BLaER1 treated with 17β-estradiol and CSF1 and Interleukin-3, amounts not matched to agents 10 nM and 100 nM (cell line): ENCODE data around the gene NCOA3.
"Not testable (repeated sequence)": the region's sequence is repeated elsewhere in the genome, so short reads cannot be mapped to it uniquely, and the experiment has no call there.

ENCODE experiments used
- H3K27ac ChIP-seq, 11 experiments: shearing (Covaris generic); formaldehyde crosslinking; 2 replicates each; pipeline ENCODE4 v1.8.1; 2022
- H3K27me3 ChIP-seq, 11 experiments: shearing (Covaris generic); formaldehyde crosslinking; 2 replicates each; pipeline ENCODE4 v1.8.1; 2022
- H3K36me3 ChIP-seq, 11 experiments: shearing (Covaris generic); formaldehyde crosslinking; 2 replicates each; pipeline ENCODE4 v1.8.1; 2022
- H3K4me1 ChIP-seq, 10 experiments: shearing (Covaris generic); formaldehyde crosslinking; 2 replicates each; pipeline ENCODE4 v1.8.1; 2022
- H3K4me2 ChIP-seq, 11 experiments: shearing (Covaris generic); formaldehyde crosslinking; 2 replicates each; pipeline ENCODE4 v1.8.1; 2022
- H3K4me3 ChIP-seq, 10 experiments: shearing (Covaris generic); formaldehyde crosslinking; 2 replicates each; pipeline ENCODE4 v1.8.1; 2022
- H3K9ac ChIP-seq, 11 experiments: shearing (Covaris generic); formaldehyde crosslinking; 2 replicates each; pipeline ENCODE4 v1.8.1; 2022
- H3K9me3 ChIP-seq, 11 experiments: shearing (Covaris generic); formaldehyde crosslinking; replicated peaks in 1 of 11; 2 replicates each; pipeline ENCODE4 v1.8.1; 2022
- H4K20me1 ChIP-seq, 11 experiments: shearing (Covaris generic); formaldehyde crosslinking; 2 replicates each; pipeline ENCODE4 v1.8.1; 2022
- Cebpa-rat ChIP-seq, 11 experiments: shearing (Covaris generic); IDR thresholded peaks; 2 replicates each; pipeline ENCODE4 v1.8.1; 2022

NCOA3 gene

GRCh38 chr20:47546184-47547033 lies 44.7 kb downstream of the NCOA3 start:
- peaks cover 0 to 11% (median 7%) of the 10 kb centered on the region in 11 experiments; a peak in 9 of 22 replicates for H3K9me3 ChIP-seq
- H3K4me2 ChIP-seq: peak overlapping the region in 1 of 11 experiments; percentile 55; a peak in 1 of 22 replicates
- H3K36me3 ChIP-seq: peaks cover 3 to 44% (median 17%) of the 10 kb centered on the region in 11 experiments; a peak in 18 of 22 replicates
- no peak overlapping the region for H3K9ac ChIP-seq
- H4K20me1 ChIP-seq: peaks cover 25 to 100% (median 93%) of the 10 kb centered on the region in 11 experiments
- peaks cover 44 to 51% (median 46%) of the 10 kb centered on the region in 10 experiments for H3K4me1 ChIP-seq
- no peak overlapping the region for H3K4me3 ChIP-seq
- no peak overlapping the region for H3K27ac ChIP-seq
- no peaks in the 10 kb centered on the region for H3K27me3 ChIP-seq
- TF ChIP-seq Cebpa-rat (IDR thresholded peaks at IDR 0.05): no peak

GRCh38 chr20:47547034-47547387 lies 45.3 kb downstream of the NCOA3 start:
- Histone ChIP-seq H3K9ac (no peak overlapping the region), H3K27ac (no peak overlapping the region), H3K4me1 (peaks cover 38 to 45% (median 40%) of the 10 kb centered on the region in 10 experiments), H3K27me3 (no peaks in the 10 kb centered on the region), H3K4me2 (no peak overlapping the region), H3K36me3 (peaks cover 3 to 45% (median 17%) of the 10 kb centered on the region in 11 experiments; a peak in 18 of 22 replicates), H3K9me3 (peaks cover 0 to 11% (median 7%) of the 10 kb centered on the region in 11 experiments; a peak in 9 of 22 replicates), H4K20me1 (peaks cover 25 to 100% (median 93%) of the 10 kb centered on the region in 11 experiments), H3K4me3 (no peak overlapping the region)
- TF ChIP-seq Cebpa-rat (IDR thresholded peaks at IDR 0.05): no peak

GRCh38 chr20:47549671-47550070 lies 48.0 kb downstream of the NCOA3 start:
- no peak overlapping the region for H3K27ac ChIP-seq
- no peak for TF ChIP-seq Cebpa-rat (IDR thresholded peaks at IDR 0.05)

GRCh38 chr20:47551222-47551621 lies 49.5 kb downstream of the NCOA3 start:
- TF ChIP-seq Cebpa-rat (IDR thresholded peaks at IDR 0.05): no peak
- H3K4me1 ChIP-seq: peaks cover 0 to 7% (median 2%) of the 10 kb centered on the region in 10 experiments; a peak in 3 of 20 replicates
- H3K27ac ChIP-seq: no peak overlapping the region
- no peak overlapping the region for H3K9ac ChIP-seq
- no peak overlapping the region for H3K4me2 ChIP-seq
- H3K36me3 ChIP-seq: peaks cover 7 to 41% (median 15%) of the 10 kb centered on the region in 11 experiments; a peak in 19 of 22 replicates
- H3K9me3 ChIP-seq: peaks cover 0 to 9% (median 5%) of the 10 kb centered on the region in 11 experiments; a peak in 13 of 22 replicates
- no peaks in the 10 kb centered on the region for H3K27me3 ChIP-seq
- no peak overlapping the region for H3K4me3 ChIP-seq
- H4K20me1 ChIP-seq: peaks cover 4 to 84% (median 65%) of the 10 kb centered on the region in 11 experiments; a peak in 21 of 22 replicates

More at GRCh38 chr20:47549671-47550070, 48.0 kb downstream of the NCOA3 start:
- Histone ChIP-seq H3K4me3 (no peak overlapping the region), H3K36me3 (peaks cover 3 to 50% (median 21%) of the 10 kb centered on the region in 11 experiments; a peak in 18 of 22 replicates), H3K4me2 (no peak overlapping the region), H3K27me3 (no peaks in the 10 kb centered on the region), H4K20me1 (peaks cover 4 to 85% (median 70%) of the 10 kb centered on the region in 11 experiments; a peak in 21 of 22 replicates), H3K4me1 (peaks cover 12 to 19% (median 13%) of the 10 kb centered on the region in 10 experiments), H3K9ac (no peak overlapping the region), H3K9me3 (peaks cover 0 to 13% (median 11%) of the 10 kb centered on the region in 11 experiments; a peak in 13 of 22 replicates)

- Histone ChIP-seq H3K9ac (no peak overlapping the region), H3K36me3 (peaks cover 5 to 35% (median 11%) of the 10 kb centered on the region in 11 experiments; a peak in 18 of 22 replicates), H3K27me3 (no peaks in the 10 kb centered on the region), H3K4me1 (peaks cover 0 to 9% (median 2%) of the 10 kb centered on the region in 10 experiments; a peak in 3 of 20 replicates), H3K9me3 (peaks cover 0 to 9% (median 5%) of the 10 kb centered on the region in 11 experiments; a peak in 13 of 22 replicates), H4K20me1 (peaks cover 4 to 84% (median 65%) of the 10 kb centered on the region in 11 experiments; a peak in 21 of 22 replicates), H3K4me2 (no peak overlapping the region), H3K27ac (no peak overlapping the region), H3K4me3 (no peak overlapping the region)
- no peak for TF ChIP-seq Cebpa-rat (IDR thresholded peaks at IDR 0.05)
These were observed 50.2 kb downstream of the NCOA3 start for GRCh38 chr20:47551841-47552240.

GRCh38 chr20:47552996-47553395 lies 51.3 kb downstream of the NCOA3 start:
- no peak overlapping the region for H3K9ac ChIP-seq
- peaks cover 4 to 84% (median 66%) of the 10 kb centered on the region in 11 experiments; a peak in 21 of 22 replicates for H4K20me1 ChIP-seq
- H3K27me3 ChIP-seq: no peaks in the 10 kb centered on the region
- H3K36me3 ChIP-seq: peaks cover 0 to 24% (median 5%) of the 10 kb centered on the region in 11 experiments; a peak in 14 of 22 replicates
- no peak for TF ChIP-seq Cebpa-rat (IDR thresholded peaks at IDR 0.05)
- peaks cover 0 to 9% (median 5%) of the 10 kb centered on the region in 11 experiments; a peak in 13 of 22 replicates for H3K9me3 ChIP-seq
- H3K27ac ChIP-seq: no peak overlapping the region
- no peak overlapping the region for H3K4me2 ChIP-seq
- peaks cover 0 to 9% (median 3%) of the 10 kb centered on the region in 10 experiments; a peak in 3 of 20 replicates for H3K4me1 ChIP-seq
- H3K4me3 ChIP-seq: no peak overlapping the region

- not testable (repeated sequence) for H3K27ac ChIP-seq, H3K4me2 ChIP-seq, H3K4me3 ChIP-seq, H3K9me3 ChIP-seq, H3K27me3 ChIP-seq, H3K9ac ChIP-seq
- Histone ChIP-seq H4K20me1 (peaks cover 4 to 84% (median 66%) of the 10 kb centered on the region in 11 experiments; a peak in 21 of 22 replicates), H3K36me3 (peaks cover 0 to 22% (median 5%) of the 10 kb centered on the region in 11 experiments; a peak in 14 of 22 replicates), H3K4me1 (peaks cover 0 to 12% (median 3%) of the 10 kb centered on the region in 10 experiments; a peak in 3 of 20 replicates)
These were observed 52.0 kb downstream of the NCOA3 start for GRCh38 chr20:47553594-47554235.

- not testable (repeated sequence) for H3K9me3 ChIP-seq, H3K4me3 ChIP-seq, H3K27ac ChIP-seq, H3K9ac ChIP-seq, H3K4me2 ChIP-seq, H3K27me3 ChIP-seq
- Histone ChIP-seq H3K4me1 (peaks cover 0 to 18% (median 2%) of the 10 kb centered on the region in 10 experiments; a peak in 3 of 20 replicates), H3K36me3 (peaks cover 0 to 22% (median 5%) of the 10 kb centered on the region in 11 experiments; a peak in 14 of 22 replicates), H4K20me1 (peaks cover under 1 to 84% (median 66%) of the 10 kb centered on the region in 11 experiments; a peak in 21 of 22 replicates)
These were observed 52.6 kb downstream of the NCOA3 start for GRCh38 chr20:47554283-47554682.
